ENCODE data around the gene POU6F2. TPM values are rescaled to one million over a fixed set of nuclear protein-coding genes. Genes with fewer than 3 reads are reported as not detected.

POU6F2 gene
- total and polyA plus RNA-seq, 9 of the 15 experiments (the other 6 are each of a cell fraction or from before 2014, with no cell fraction given) = 0.29 to 1.5 (median 0.96) TPM

- in situ Hi-C loops (cut with MboI) (no loop called here), intact Hi-C loops (cut with micrococcal nuclease) (no loop called here)
- Histone ChIP-seq H3K4me1 (replicated peaks in 1 of 2; ENCODE audit: control insufficient read depth in 2 of 2, insufficient read depth in 2 of 2, low read length in 2 of 2) (no peaks in the 10 kb centered on the region), H3K4me3 (no peak overlapping the region), H3K9me1 (ENCODE audit: control insufficient read depth, insufficient read depth, low read length) (no peaks in the 10 kb centered on the region), H3K9me3 (replicated peaks; ENCODE audit: control insufficient read depth, insufficient read depth, low read depth, low read length) (no peaks in the 10 kb centered on the region), H3K4me2 (ENCODE audit: insufficient read depth, low read length) (no peak overlapping the region), H3K36me3 (ENCODE audit: control insufficient read depth, insufficient read depth, low read length) (no peaks in the 10 kb centered on the region), H4K20me1 (replicated peaks; ENCODE audit: control insufficient read depth, insufficient read depth, low read length) (no peaks in the 10 kb centered on the region), H3K79me2 (ENCODE audit: control insufficient read depth, insufficient read depth, low read length) (no peaks in the 10 kb centered on the region), H2AFZ (ENCODE audit: low read depth, low read length) (no peak overlapping the region), H3K27ac (ENCODE audit: extremely low read depth, low read depth, low read length) (no peak overlapping the region), H3K9ac (ENCODE audit: insufficient read depth in 1 of 2, low read depth in 2 of 2, low read length in 2 of 2) (no peak overlapping the region), H3K27me3 (ENCODE audit: control insufficient read depth in 2 of 2, insufficient read depth in 2 of 2, low read length in 2 of 2) (peaks cover 8 to 29% of the 10 kb centered on the region in 2 experiments)
- 0% methylated on average over 5 of the region's 5 CpGs for WGBS (ENCODE audit: insufficient coverage, low coverage, missing lambda C conversion rate)
- POLR2A ChIA-PET = no interaction called here
- no peak for TF ChIP-seq ZMIZ1 (IDR thresholded peaks at IDR 0.05; ENCODE audit: low read depth in 2 of 2, low read length in 2 of 2)
- no peak for TF ChIP-seq MLLT1 (IDR thresholded peaks at IDR 0.05)
- TF ChIP-seq SNIP1 (IDR thresholded peaks at IDR 0.05; ENCODE audit: low read depth) = no peak
- no peak for TF ChIP-seq RCOR1 (IDR thresholded peaks at IDR 0.05; ENCODE audit: borderline replicate concordance in 1 of 2, low read depth in 2 of 2, low read length in 2 of 2)
- TF ChIP-seq, protein P1, sequence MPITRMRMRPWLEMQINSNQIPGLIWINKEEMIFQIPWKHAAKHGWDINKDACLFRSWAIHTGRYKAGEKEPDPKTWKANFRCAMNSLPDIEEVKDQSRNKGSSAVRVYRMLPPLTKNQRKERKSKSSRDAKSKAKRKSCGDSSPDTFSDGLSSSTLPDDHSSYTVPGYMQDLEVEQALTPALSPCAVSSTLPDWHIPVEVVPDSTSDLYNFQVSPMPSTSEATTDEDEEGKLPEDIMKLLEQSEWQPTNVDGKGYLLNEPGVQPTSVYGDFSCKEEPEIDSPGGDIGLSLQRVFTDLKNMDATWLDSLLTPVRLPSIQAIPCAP (CRISPR knock-in tag; IDR thresholded peaks at IDR 0.05; ENCODE audit: borderline replicate concordance) = no peak
- TF ChIP-seq ZNF57 (CRISPR knock-in tag; IDR thresholded peaks at IDR 0.05) = no peak
- no peak for ATAC-seq
- BruUV-seq (replicated peaks) = no TSS peak
- no peak for DNase-seq (ENCODE audit: extremely low read depth in 1 of 4, low spot score in 3 of 4)
- no peak for FAIRE-seq
- CTCF ChIA-PET (ENCODE audit: low intra/inter-chr PET ratio) = no interaction called here
Observed at GRCh38 chr7:39306016-39306570, 328.4 kb downstream of the POU6F2 start.
